Measurements from ENCODE around the gene CALCA.
"Not testable (repeated sequence)": the region's sequence is repeated elsewhere in the genome, so short reads cannot be mapped to it uniquely, and the experiment has no call there.

Gene CALCA

GRCh38 chr11:14971865-14972580, at the start of gene CALCA:
Gene CALCA, minus strand, starts transcription at chr11:14972351. Its CDS starts 1,159 bp downstream, at chr11:14971192.
- H3K4me1 ChIP-seq (ENCODE audit: insufficient read depth, low read length) = peaks cover 6% of the 10 kb centered on the region
- H3K36me3 ChIP-seq (ENCODE audit: insufficient read depth, low read depth, low read length) = no peaks in the 10 kb centered on the region
- H3K9ac ChIP-seq (ENCODE audit: low read depth, low read length) = no peak within 1 kb of the TSS; the same call in 1 of the 2 replicates
- H3K9me3 ChIP-seq (ENCODE audit: insufficient read depth, low read depth, low read length) = no peaks in the 10 kb centered on the region; the same call in 1 of the 2 replicates
- H3K4me3 ChIP-seq (ENCODE audit: low read length) = peak within 1 kb of the TSS; percentile 71
- no peak within 1 kb of the TSS for H3K27ac ChIP-seq (ENCODE audit: low read length)
- H3K27me3 ChIP-seq (ENCODE audit: insufficient read depth, low read length) = peaks cover 96% of the 10 kb centered on the region

- Histone ChIP-seq H3K27me3 (ENCODE audit: insufficient read depth, low read length) (no peaks in the 10 kb centered on the region), H3K9me3 (ENCODE audit: insufficient read depth, low read depth, low read length) (peaks cover 18% of the 10 kb centered on the region), H3K4me3 (ENCODE audit: low read length) (no peak overlapping the region), H3K36me3 (ENCODE audit: insufficient read depth, low read depth, low read length) (no peaks in the 10 kb centered on the region), H3K4me1 (ENCODE audit: insufficient read depth, low read length) (no peaks in the 10 kb centered on the region), H3K27ac (ENCODE audit: low read length) (no peak overlapping the region), H3K9ac (ENCODE audit: low read depth, low read length) (no peak overlapping the region)
Observed at GRCh38 chr11:15016200-15016599, 44.0 kb upstream of the CALCA start.

GRCh38 chr11:15011776-15012345, 39.7 kb upstream of the CALCA start:
- H3K4me3 ChIP-seq (ENCODE audit: low read length) = no peak overlapping the region

GRCh38 chr11:15010865-15011264, 38.7 kb upstream of the CALCA start:
- no peak overlapping the region for H3K9ac ChIP-seq (ENCODE audit: low read depth, low read length)
- H3K27ac ChIP-seq (ENCODE audit: low read length) = no peak overlapping the region
- peaks cover 6% of the 10 kb centered on the region for H3K9me3 ChIP-seq (ENCODE audit: insufficient read depth, low read depth, low read length)
- no peaks in the 10 kb centered on the region for H3K36me3 ChIP-seq (ENCODE audit: insufficient read depth, low read depth, low read length)
- H3K4me1 ChIP-seq (ENCODE audit: insufficient read depth, low read length) = no peaks in the 10 kb centered on the region
- no peaks in the 10 kb centered on the region for H3K27me3 ChIP-seq (ENCODE audit: insufficient read depth, low read length)
- no peak overlapping the region for H3K4me3 ChIP-seq (ENCODE audit: low read length)

More at GRCh38 chr11:15011776-15012345, 39.7 kb upstream of the CALCA start:
- H3K27ac ChIP-seq (ENCODE audit: low read length) = no peak overlapping the region
- H3K36me3 ChIP-seq (ENCODE audit: insufficient read depth, low read depth, low read length) = no peaks in the 10 kb centered on the region
- no peak overlapping the region for H3K9ac ChIP-seq (ENCODE audit: low read depth, low read length)
- no peaks in the 10 kb centered on the region for H3K4me1 ChIP-seq (ENCODE audit: insufficient read depth, low read length)
- no peaks in the 10 kb centered on the region for H3K27me3 ChIP-seq (ENCODE audit: insufficient read depth, low read length)
- peaks cover 14% of the 10 kb centered on the region for H3K9me3 ChIP-seq (ENCODE audit: insufficient read depth, low read depth, low read length)

- H3K9ac ChIP-seq (ENCODE audit: low read depth, low read length) = no peak overlapping the region
- H3K27me3 ChIP-seq (ENCODE audit: insufficient read depth, low read length) = no peaks in the 10 kb centered on the region
- no peak overlapping the region for H3K27ac ChIP-seq (ENCODE audit: low read length)
- no peaks in the 10 kb centered on the region for H3K36me3 ChIP-seq (ENCODE audit: insufficient read depth, low read depth, low read length)
- no peaks in the 10 kb centered on the region for H3K4me1 ChIP-seq (ENCODE audit: insufficient read depth, low read length)
- no peak overlapping the region for H3K4me3 ChIP-seq (ENCODE audit: low read length)
- H3K9me3 ChIP-seq (ENCODE audit: insufficient read depth, low read depth, low read length) = no peaks in the 10 kb centered on the region
Observed at GRCh38 chr11:15006139-15006759, 34.1 kb upstream of the CALCA start.

GRCh38 chr11:14988133-14988532, 16.0 kb upstream of the CALCA start:
- H3K27me3 ChIP-seq (ENCODE audit: insufficient read depth, low read length); H3K4me1 ChIP-seq (ENCODE audit: insufficient read depth, low read length); H3K9ac ChIP-seq (ENCODE audit: low read depth, low read length); H3K27ac ChIP-seq (ENCODE audit: low read length); H3K9me3 ChIP-seq (ENCODE audit: insufficient read depth, low read depth, low read length); H3K36me3 ChIP-seq (ENCODE audit: insufficient read depth, low read depth, low read length); H3K4me3 ChIP-seq (ENCODE audit: low read length): not testable (repeated sequence)

- Histone ChIP-seq H3K4me3 (ENCODE audit: low read length) (no peak overlapping the region), H3K9me3 (ENCODE audit: insufficient read depth, low read depth, low read length) (no peaks in the 10 kb centered on the region), H3K36me3 (ENCODE audit: insufficient read depth, low read depth, low read length) (no peaks in the 10 kb centered on the region), H3K4me1 (ENCODE audit: insufficient read depth, low read length) (0 out of 2 replicates have a peak, but pooled peaks cover 3% of the 10 kb centered on the region), H3K27me3 (ENCODE audit: insufficient read depth, low read length) (peaks cover 35% of the 10 kb centered on the region), H3K27ac (ENCODE audit: low read length) (no peak overlapping the region), H3K9ac (ENCODE audit: low read depth, low read length) (no peak overlapping the region)
Observed at GRCh38 chr11:14981507-14981906, 9.4 kb upstream of the CALCA start.

GRCh38 chr11:14980854-14981253, 8.7 kb upstream of the CALCA start:
- Histone ChIP-seq H3K9me3 (ENCODE audit: insufficient read depth, low read depth, low read length) (no peaks in the 10 kb centered on the region), H3K27ac (ENCODE audit: low read length) (no peak overlapping the region), H3K36me3 (ENCODE audit: insufficient read depth, low read depth, low read length) (no peaks in the 10 kb centered on the region), H3K4me3 (ENCODE audit: low read length) (no peak overlapping the region), H3K4me1 (ENCODE audit: insufficient read depth, low read length) (peaks cover 3% of the 10 kb centered on the region; the same call in 1 of the 2 replicates), H3K27me3 (ENCODE audit: insufficient read depth, low read length) (peaks cover 42% of the 10 kb centered on the region), H3K9ac (ENCODE audit: low read depth, low read length) (no peak overlapping the region)

GRCh38 chr11:14977101-14977880, 5.1 kb upstream of the CALCA start:
- no peak overlapping the region for H3K4me3 ChIP-seq (ENCODE audit: low read length)
- peaks cover 78% of the 10 kb centered on the region for H3K27me3 ChIP-seq (ENCODE audit: insufficient read depth, low read length)
- no peaks in the 10 kb centered on the region for H3K36me3 ChIP-seq (ENCODE audit: insufficient read depth, low read depth, low read length)

GRCh38 chr11:14975252-14975587, 3.1 kb upstream of the CALCA start:
- Histone ChIP-seq H3K36me3 (ENCODE audit: insufficient read depth, low read depth, low read length) (no peaks in the 10 kb centered on the region), H3K4me3 (ENCODE audit: low read length) (peak overlapping the region; percentile 65), H3K27ac (ENCODE audit: low read length) (no peak overlapping the region), H3K9me3 (ENCODE audit: insufficient read depth, low read depth, low read length) (no peaks in the 10 kb centered on the region; the same call in 1 of the 2 replicates), H3K27me3 (ENCODE audit: insufficient read depth, low read length) (peaks cover 98% of the 10 kb centered on the region), H3K9ac (ENCODE audit: low read depth, low read length) (no peak overlapping the region; the same call in 1 of the 2 replicates), H3K4me1 (ENCODE audit: insufficient read depth, low read length) (peaks cover 9% of the 10 kb centered on the region)

More at GRCh38 chr11:14977101-14977880, 5.1 kb upstream of the CALCA start:
- Histone ChIP-seq H3K4me1 (ENCODE audit: insufficient read depth, low read length) (peaks cover 9% of the 10 kb centered on the region), H3K9me3 (ENCODE audit: insufficient read depth, low read depth, low read length) (no peaks in the 10 kb centered on the region; the same call in 1 of the 2 replicates), H3K9ac (ENCODE audit: low read depth, low read length) (no peak overlapping the region), H3K27ac (ENCODE audit: low read length) (no peak overlapping the region)

GRCh38 chr11:14974515-14975251, 2.5 kb upstream of the CALCA start:
- H3K27me3 ChIP-seq (ENCODE audit: insufficient read depth, low read length) = peaks cover 98% of the 10 kb centered on the region
- H3K4me3 ChIP-seq (ENCODE audit: low read length) = peak overlapping the region; percentile 65
- H3K9ac ChIP-seq (ENCODE audit: low read depth, low read length) = no peak overlapping the region; the same call in 1 of the 2 replicates
- H3K27ac ChIP-seq (ENCODE audit: low read length) = no peak overlapping the region
- H3K36me3 ChIP-seq (ENCODE audit: insufficient read depth, low read depth, low read length) = no peaks in the 10 kb centered on the region
- no peaks in the 10 kb centered on the region; the same call in 1 of the 2 replicates for H3K9me3 ChIP-seq (ENCODE audit: insufficient read depth, low read depth, low read length)
- peaks cover 9% of the 10 kb centered on the region for H3K4me1 ChIP-seq (ENCODE audit: insufficient read depth, low read length)

Data from iPS-20b (cell line).